ENCODE measurements around the gene F13A1.

DNA sequence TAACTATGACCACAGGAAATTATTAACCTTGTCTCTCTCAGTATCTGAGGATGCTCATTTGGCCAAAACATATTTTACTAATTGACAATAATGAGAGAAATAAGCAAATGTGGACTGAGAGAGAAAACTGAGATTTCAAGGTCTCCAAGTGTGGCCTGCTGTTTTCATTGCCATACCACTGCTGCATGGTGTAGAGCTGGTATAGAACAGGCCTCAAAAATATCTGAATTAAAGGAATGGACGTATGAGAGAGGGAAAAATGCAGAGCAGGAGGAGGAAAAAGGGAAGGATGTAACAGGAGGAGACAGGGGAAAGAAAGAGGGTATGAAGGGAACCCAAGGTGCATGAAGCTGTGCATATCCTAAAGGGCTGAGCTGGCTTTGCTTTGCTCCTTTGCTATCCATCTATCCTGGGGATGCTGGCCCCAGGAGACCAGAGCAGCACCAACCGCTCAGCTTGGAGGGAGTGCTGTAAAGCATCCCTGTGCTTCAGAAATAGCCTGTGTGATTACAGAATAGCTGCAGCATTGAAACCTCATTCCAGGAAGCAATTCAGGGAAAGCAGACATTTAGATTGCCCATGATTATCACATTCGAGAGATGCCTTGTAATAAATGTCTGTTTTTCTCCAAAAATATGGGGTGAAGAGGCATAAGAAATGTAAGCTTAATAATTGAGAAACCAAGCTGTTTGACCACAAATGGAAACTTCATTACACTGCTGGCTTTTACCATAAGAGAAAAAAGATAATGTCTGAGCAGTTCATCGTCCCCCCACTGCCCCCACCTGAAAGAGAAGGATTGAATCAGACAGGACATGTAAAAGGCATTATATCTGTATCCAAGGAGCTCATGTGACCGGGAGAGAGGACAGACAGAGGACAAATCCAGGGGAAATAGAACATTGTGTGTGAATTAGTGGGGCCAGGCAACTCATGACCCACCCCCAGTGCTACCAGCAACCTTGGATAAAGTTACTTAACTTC, 80.6 kb downstream of the F13A1 start:
- TF ChIP-seq, protein P1, sequence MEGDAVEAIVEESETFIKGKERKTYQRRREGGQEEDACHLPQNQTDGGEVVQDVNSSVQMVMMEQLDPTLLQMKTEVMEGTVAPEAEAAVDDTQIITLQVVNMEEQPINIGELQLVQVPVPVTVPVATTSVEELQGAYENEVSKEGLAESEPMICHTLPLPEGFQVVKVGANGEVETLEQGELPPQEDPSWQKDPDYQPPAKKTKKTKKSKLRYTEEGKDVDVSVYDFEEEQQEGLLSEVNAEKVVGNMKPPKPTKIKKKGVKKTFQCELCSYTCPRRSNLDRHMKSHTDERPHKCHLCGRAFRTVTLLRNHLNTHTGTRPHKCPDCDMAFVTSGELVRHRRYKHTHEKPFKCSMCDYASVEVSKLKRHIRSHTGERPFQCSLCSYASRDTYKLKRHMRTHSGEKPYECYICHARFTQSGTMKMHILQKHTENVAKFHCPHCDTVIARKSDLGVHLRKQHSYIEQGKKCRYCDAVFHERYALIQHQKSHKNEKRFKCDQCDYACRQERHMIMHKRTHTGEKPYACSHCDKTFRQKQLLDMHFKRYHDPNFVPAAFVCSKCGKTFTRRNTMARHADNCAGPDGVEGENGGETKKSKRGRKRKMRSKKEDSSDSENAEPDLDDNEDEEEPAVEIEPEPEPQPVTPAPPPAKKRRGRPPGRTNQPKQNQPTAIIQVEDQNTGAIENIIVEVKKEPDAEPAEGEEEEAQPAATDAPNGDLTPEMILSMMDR (IDR thresholded peaks at IDR 0.05), result no peak
- TF ChIP-seq POLR2A (IDR thresholded peaks at IDR 0.05), result no peak
- TF ChIP-seq POLR2AphosphoS5 (IDR thresholded peaks at IDR 0.05; ENCODE audit: insufficient read depth in 1 of 2, low read depth in 1 of 2), result no peak

Measured in vagina (tissue), 2 donors.